Mesenchymal stem cell (in vitro differentiated cells and primary cell): Measurements from ENCODE around the gene CIDEA.

Source experiments
- DNase-seq: peaks from one replicate; pipeline ENCODE4 v3.0.0-alpha.2; 2013
- H2AFZ ChIP-seq: one replicate; pipeline ENCODE4 v1.6.1; 2013; ENCODE audit warnings: low read depth, mild to moderate bottlenecking, control low read depth, inconsistent platforms, low read length, moderate library complexity
- H2AK5ac ChIP-seq: 2 replicates; pipeline ENCODE4 v1.6.1; 2013; ENCODE audit warnings: low read length, moderate library complexity, mild to moderate bottlenecking, inconsistent platforms; ENCODE audit not compliant: severe bottlenecking
- H2BK120ac ChIP-seq: one replicate; pipeline ENCODE4 v1.6.1; 2013; ENCODE audit warnings: low read depth, mild to moderate bottlenecking, inconsistent platforms, low read length, moderate library complexity
- H2BK12ac ChIP-seq, 2 experiments: one replicate each; pipeline ENCODE4 v1.6.1; 2013; ENCODE audit warnings: inconsistent platforms in 2 of 2, low read length in 2 of 2, mild to moderate bottlenecking in 2 of 2, moderate library complexity in 2 of 2, control low read depth in 1 of 2
- H2BK15ac ChIP-seq: one replicate; pipeline ENCODE4 v1.6.1; 2013; ENCODE audit warnings: mild to moderate bottlenecking, low read depth, inconsistent platforms; ENCODE audit not compliant: poor library complexity, severe bottlenecking
- H2BK5ac ChIP-seq: 2 replicates; pipeline ENCODE4 v1.6.1; 2013; ENCODE audit warnings: low read depth, mild to moderate bottlenecking, low read length, control low read depth, inconsistent platforms; ENCODE audit not compliant: poor library complexity, severe bottlenecking
- H3K14ac ChIP-seq, 2 experiments: one replicate each; pipeline ENCODE4 v1.6.1; 2013; ENCODE audit warnings: inconsistent platforms in 2 of 2, low read length in 2 of 2, control low read depth in 1 of 2, mild to moderate bottlenecking in 1 of 2, moderate library complexity in 1 of 2
- H3K18ac ChIP-seq, 2 experiments: one replicate each; pipeline ENCODE4 v1.6.1; 2013; ENCODE audit warnings: inconsistent platforms in 2 of 2, low read length in 2 of 2, control low read depth in 1 of 2, low read depth in 1 of 2, mild to moderate bottlenecking in 1 of 2
- H3K23ac ChIP-seq, 2 experiments: one replicate each; pipeline ENCODE4 v1.6.1; 2013; ENCODE audit warnings: inconsistent platforms in 2 of 2, low read length in 2 of 2, mild to moderate bottlenecking in 2 of 2, moderate library complexity in 2 of 2, control low read depth in 1 of 2
- H3K27ac ChIP-seq: 2 replicates; pipeline ENCODE4 v1.5.1; 2013; ENCODE audit warnings: mild to moderate bottlenecking, moderate library complexity, low read length, control low read depth, inconsistent platforms; ENCODE audit not compliant: poor library complexity, severe bottlenecking
- H3K27me3 ChIP-seq, 2 experiments: 2 replicates each; pipeline versions ENCODE4 v1.6.1 to v1.7.0; 2013; ENCODE audit warnings: low read length in 2 of 2, mild to moderate bottlenecking in 2 of 2, moderate library complexity in 2 of 2, control low read depth in 1 of 2, inconsistent platforms in 1 of 2; ENCODE audit not compliant: control insufficient read depth in 1 of 2, insufficient read depth in 1 of 2
- H3K36me3 ChIP-seq, 2 experiments: 2 replicates each; pipeline versions ENCODE4 v1.6.1 to v1.7.0; 2013; ENCODE audit warnings: low read length in 2 of 2, control low read depth in 1 of 2, inconsistent platforms in 1 of 2, low read depth in 1 of 2, mild to moderate bottlenecking in 1 of 2; ENCODE audit not compliant: insufficient read depth in 2 of 2, control insufficient read depth in 1 of 2
- H3K4ac ChIP-seq, 2 experiments: one replicate each; pipeline ENCODE4 v1.6.1; 2013; ENCODE audit warnings: inconsistent platforms in 2 of 2, low read length in 2 of 2, mild to moderate bottlenecking in 2 of 2, moderate library complexity in 2 of 2, control low read depth in 1 of 2, low read depth in 1 of 2
- H3K4me1 ChIP-seq: 2 replicates; pipeline ENCODE4 v1.6.1; 2013; ENCODE audit warnings: low read depth, low read length, control low read depth; ENCODE audit not compliant: control insufficient read depth, insufficient read depth
- H3K4me2 ChIP-seq: 2 replicates; pipeline ENCODE4 v1.6.1; 2013; ENCODE audit warnings: low read length, mild to moderate bottlenecking, inconsistent platforms; ENCODE audit not compliant: poor library complexity, severe bottlenecking
- H3K4me3 ChIP-seq, 2 experiments: 2 replicates each; pipeline versions ENCODE4 v1.5.1 to v1.7.0; 2013; ENCODE audit warnings: low read length in 2 of 2, mild to moderate bottlenecking in 2 of 2, control low read depth in 1 of 2, low read depth in 1 of 2; ENCODE audit not compliant: insufficient read depth in 1 of 2
- H3K79me1 ChIP-seq: replicated peaks from 2 replicates; pipeline ENCODE4 v1.6.1; 2013; ENCODE audit warnings: mild to moderate bottlenecking, control low read depth, low read length, inconsistent platforms; ENCODE audit not compliant: poor library complexity, severe bottlenecking
- H3K9ac ChIP-seq: 2 replicates; pipeline ENCODE4 v1.7.0; 2013; ENCODE audit warnings: mild to moderate bottlenecking, low read length, moderate library complexity
- H3K9me3 ChIP-seq: 2 replicates; pipeline ENCODE4 v1.7.0; 2013; ENCODE audit warnings: mild to moderate bottlenecking, low read length; ENCODE audit not compliant: control insufficient read depth
- H4K8ac ChIP-seq: one replicate; pipeline ENCODE4 v1.6.1; 2013; ENCODE audit warnings: inconsistent platforms, mild to moderate bottlenecking, low read length, moderate library complexity
- H4K91ac ChIP-seq: one replicate; pipeline ENCODE4 v1.6.1; 2013; ENCODE audit warnings: mild to moderate bottlenecking, low read length, inconsistent platforms
- WGBS: methylation state at CpG from one replicate; pipeline ENCODE4 v1.1.7; 2013; ENCODE audit warnings: mixed read lengths; 5-methylcytosine and 5-hydroxymethylcytosine counted together

CIDEA gene

DNA sequence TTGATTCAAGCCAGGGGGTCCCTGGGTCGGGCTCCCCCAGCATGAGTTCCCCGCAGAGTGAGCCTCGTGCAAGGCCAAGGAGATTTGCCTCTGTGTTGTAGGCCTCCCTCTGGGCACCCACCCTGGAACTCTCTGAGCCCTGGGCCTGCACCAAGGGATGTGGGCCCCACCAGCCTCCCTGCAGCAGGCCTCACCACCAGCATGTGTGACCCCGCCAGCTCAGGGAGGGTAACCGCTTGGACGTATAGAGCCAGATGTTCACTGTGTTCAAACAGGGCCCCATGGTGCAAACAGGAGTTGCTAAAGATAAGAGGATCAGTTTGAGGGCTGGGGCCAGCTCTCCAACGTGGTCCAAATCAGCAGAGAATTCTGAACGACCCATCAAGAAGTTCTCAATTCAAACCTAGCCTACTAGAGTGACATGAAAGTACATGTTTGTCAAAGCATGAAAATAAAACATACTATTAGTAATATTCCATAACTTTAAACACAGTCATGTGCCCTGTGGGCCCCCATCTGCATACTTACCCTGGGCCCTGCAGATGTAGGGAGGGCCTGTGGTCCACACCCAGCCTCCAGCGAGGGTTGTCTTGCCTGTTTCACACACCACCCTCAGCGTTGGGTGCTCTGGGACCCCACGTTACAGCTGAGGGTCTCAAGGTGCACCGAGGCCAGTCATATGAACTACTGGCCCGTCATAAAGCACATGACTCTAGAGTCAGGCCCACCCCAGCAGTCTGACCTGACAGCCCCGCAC is 48.4 kb downstream of the CIDEA start:
- H2AFZ ChIP-seq = no peak overlapping the region
- no peak overlapping the region for H3K4ac ChIP-seq
- H3K4me3 ChIP-seq = no peak overlapping the region
- H2BK12ac ChIP-seq = no peak overlapping the region
- no peaks in the 10 kb centered on the region for H3K27me3 ChIP-seq
- H3K23ac ChIP-seq = no peak overlapping the region
- no peak overlapping the region for H2BK120ac ChIP-seq
- H3K4me2 ChIP-seq = no peak overlapping the region
- no peaks in the 10 kb centered on the region for H3K9me3 ChIP-seq
- DNase-seq = no peak
- H4K8ac ChIP-seq = no peak overlapping the region
- H3K4me1 ChIP-seq = peaks cover 12% of the 10 kb centered on the region
- H3K27ac ChIP-seq = no peak overlapping the region
- no peak overlapping the region for H2BK15ac ChIP-seq
- H2AK5ac ChIP-seq = no peak overlapping the region
- H3K18ac ChIP-seq = no peak overlapping the region
- peaks cover 6% of the 10 kb centered on the region for H3K79me1 ChIP-seq
- no peak overlapping the region for H2BK5ac ChIP-seq
- no peak overlapping the region for H3K9ac ChIP-seq
- H3K14ac ChIP-seq = no peak overlapping the region
- no peaks in the 10 kb centered on the region for H3K36me3 ChIP-seq
- 93% methylated on average over 13 of the region's 14 CpGs for WGBS
- H4K91ac ChIP-seq = no peak overlapping the region

DNA sequence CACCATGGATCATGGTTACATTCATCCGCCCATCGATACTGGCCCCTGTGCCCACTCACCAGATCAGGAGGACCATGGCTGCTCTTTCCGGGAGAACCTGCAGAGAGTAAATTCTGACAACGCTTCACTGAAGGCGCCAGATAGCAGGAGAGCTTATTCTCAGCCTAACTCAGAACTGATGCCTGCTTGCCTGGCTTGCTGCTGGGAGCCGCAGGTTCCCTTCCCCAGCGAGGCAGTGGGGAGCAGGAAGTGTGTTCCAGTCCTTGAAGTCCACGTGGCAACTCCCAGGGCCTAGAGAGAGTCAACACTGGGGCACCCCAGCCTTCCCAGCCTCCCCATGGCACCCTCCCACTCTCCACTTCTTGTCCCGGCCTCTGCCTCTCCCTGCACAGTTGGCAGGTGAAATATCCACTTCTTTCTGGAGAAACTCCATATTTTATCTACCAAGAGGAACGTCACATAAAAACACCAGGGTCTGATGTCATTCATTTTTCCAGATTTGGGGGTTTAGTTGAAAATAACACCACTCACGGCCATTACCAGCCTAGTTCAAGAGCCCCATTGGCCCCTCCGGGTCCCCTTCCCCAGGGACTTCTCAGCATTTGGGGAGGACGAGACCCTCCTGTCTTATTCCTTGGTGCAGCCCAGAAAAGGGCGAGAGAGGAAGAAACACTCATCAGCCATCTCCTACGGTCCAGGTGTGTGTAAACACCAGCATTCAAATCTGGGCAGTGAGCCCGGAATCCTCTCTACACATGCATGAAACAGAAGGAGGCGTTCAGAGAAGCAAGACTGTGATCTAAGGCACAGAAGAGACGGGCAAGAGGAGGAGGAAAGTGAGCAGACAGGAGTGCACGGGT is 50.4 kb downstream of the CIDEA start:
- H2BK5ac ChIP-seq = no peak overlapping the region
- 90% methylated on average over 19 of the region's 19 CpGs for WGBS
- H3K9me3 ChIP-seq = no peaks in the 10 kb centered on the region
- peak overlapping the region in 1 of 2 experiments; percentile 79 for H2BK12ac ChIP-seq
- peak overlapping the region; percentile 12 for H4K8ac ChIP-seq
- DNase-seq = no peak
- H3K27ac ChIP-seq = no peak overlapping the region
- peaks cover 13% of the 10 kb centered on the region for H3K4me1 ChIP-seq
- H3K18ac ChIP-seq = no peak overlapping the region
- H3K79me1 ChIP-seq = peaks cover 6% of the 10 kb centered on the region
- no peak overlapping the region for H3K9ac ChIP-seq
- no peak overlapping the region for H3K14ac ChIP-seq
- peak overlapping the region; percentile 14 for H4K91ac ChIP-seq
- H3K4me2 ChIP-seq = no peak overlapping the region
- H2AK5ac ChIP-seq = no peak overlapping the region
- H3K36me3 ChIP-seq = peaks cover 0 to 3% of the 10 kb centered on the region in 2 experiments
- H3K27me3 ChIP-seq = no peaks in the 10 kb centered on the region
- H3K4me3 ChIP-seq = no peak overlapping the region
- no peak overlapping the region for H2AFZ ChIP-seq
- no peak overlapping the region for H3K4ac ChIP-seq
- no peak overlapping the region for H2BK15ac ChIP-seq
- no peak overlapping the region for H2BK120ac ChIP-seq
- peak overlapping the region in 1 of 2 experiments; percentile 53 for H3K23ac ChIP-seq

DNA sequence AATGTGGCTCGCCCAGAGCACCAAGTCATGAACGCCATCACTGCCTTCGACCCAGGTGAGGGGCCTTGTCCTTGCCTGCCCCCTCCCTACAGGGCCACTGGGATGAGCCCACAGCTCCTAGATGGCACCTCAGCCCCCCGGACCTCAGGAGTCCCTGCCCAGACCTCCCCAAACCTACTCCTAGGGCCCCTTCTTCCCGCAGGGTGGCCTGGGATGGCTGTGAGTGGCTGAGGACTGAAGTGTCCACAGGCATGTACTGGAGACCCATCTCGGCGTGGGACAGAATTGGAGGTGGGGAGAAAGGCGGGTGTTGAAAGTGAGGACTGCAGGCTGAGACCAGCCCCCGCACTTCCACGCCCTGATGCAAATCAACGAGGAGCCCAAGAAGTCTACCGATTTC is 51.0 kb downstream of the CIDEA start:
- Histone ChIP-seq H2AK5ac (no peak overlapping the region), H3K18ac (no peak overlapping the region), H3K4me1 (peaks cover 14% of the 10 kb centered on the region), H4K91ac (peak overlapping the region; percentile 14), H3K27me3 (no peaks in the 10 kb centered on the region), H2AFZ (no peak overlapping the region), H2BK120ac (no peak overlapping the region), H3K27ac (no peak overlapping the region), H3K9me3 (no peaks in the 10 kb centered on the region), H3K4ac (no peak overlapping the region), H2BK5ac (no peak overlapping the region), H3K4me2 (no peak overlapping the region), H3K4me3 (no peak overlapping the region), H3K14ac (no peak overlapping the region), H3K79me1 (peaks cover 6% of the 10 kb centered on the region), H2BK12ac (no peak overlapping the region), H2BK15ac (no peak overlapping the region), H4K8ac (peak overlapping the region; percentile 12), H3K36me3 (peaks cover 0 to 7% of the 10 kb centered on the region in 2 experiments), H3K23ac (no peak overlapping the region), H3K9ac (no peak overlapping the region)
- DNase-seq = no peak
- WGBS = 94% methylated on average over 6 of the region's 12 CpGs
